ENCODE measurements around the gene GABPA.

DNA sequence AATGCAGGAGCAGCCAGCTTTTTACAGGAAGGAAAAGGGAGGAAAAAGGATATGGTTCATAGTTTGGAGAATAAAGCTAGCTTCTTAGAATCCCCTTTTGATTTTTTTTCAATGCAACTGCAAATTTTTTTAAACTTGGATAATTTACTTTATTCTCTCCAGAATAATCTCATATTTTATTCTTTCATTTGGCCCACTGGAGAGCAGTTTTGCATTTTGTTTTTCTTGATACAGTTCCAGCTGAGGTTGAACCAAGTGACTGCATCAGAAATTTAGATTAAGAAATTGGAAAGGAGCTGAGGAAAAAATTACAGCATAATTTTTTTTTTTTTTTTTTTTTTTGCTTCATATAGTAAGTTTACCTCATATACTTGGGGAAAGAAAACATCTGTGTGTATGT is 22.8 kb downstream of the GABPA start:
- no peak for TF ChIP-seq ELF4 (CRISPR knock-in tag; IDR thresholded peaks at IDR 0.05; ENCODE audit: low read depth)
- TF ChIP-seq, protein P1, sequence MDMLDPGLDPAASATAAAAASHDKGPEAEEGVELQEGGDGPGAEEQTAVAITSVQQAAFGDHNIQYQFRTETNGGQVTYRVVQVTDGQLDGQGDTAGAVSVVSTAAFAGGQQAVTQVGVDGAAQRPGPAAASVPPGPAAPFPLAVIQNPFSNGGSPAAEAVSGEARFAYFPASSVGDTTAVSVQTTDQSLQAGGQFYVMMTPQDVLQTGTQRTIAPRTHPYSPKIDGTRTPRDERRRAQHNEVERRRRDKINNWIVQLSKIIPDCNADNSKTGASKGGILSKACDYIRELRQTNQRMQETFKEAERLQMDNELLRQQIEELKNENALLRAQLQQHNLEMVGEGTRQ (CRISPR knock-in tag; IDR thresholded peaks at IDR 0.05) = no peak
- no peak for TF ChIP-seq RELA (CRISPR knock-in tag; IDR thresholded peaks at IDR 0.05; ENCODE audit: borderline replicate concordance)
- TF ChIP-seq, protein P2, sequence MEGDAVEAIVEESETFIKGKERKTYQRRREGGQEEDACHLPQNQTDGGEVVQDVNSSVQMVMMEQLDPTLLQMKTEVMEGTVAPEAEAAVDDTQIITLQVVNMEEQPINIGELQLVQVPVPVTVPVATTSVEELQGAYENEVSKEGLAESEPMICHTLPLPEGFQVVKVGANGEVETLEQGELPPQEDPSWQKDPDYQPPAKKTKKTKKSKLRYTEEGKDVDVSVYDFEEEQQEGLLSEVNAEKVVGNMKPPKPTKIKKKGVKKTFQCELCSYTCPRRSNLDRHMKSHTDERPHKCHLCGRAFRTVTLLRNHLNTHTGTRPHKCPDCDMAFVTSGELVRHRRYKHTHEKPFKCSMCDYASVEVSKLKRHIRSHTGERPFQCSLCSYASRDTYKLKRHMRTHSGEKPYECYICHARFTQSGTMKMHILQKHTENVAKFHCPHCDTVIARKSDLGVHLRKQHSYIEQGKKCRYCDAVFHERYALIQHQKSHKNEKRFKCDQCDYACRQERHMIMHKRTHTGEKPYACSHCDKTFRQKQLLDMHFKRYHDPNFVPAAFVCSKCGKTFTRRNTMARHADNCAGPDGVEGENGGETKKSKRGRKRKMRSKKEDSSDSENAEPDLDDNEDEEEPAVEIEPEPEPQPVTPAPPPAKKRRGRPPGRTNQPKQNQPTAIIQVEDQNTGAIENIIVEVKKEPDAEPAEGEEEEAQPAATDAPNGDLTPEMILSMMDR (IDR thresholded peaks at IDR 0.05) = no peak
- TF ChIP-seq, protein P3, sequence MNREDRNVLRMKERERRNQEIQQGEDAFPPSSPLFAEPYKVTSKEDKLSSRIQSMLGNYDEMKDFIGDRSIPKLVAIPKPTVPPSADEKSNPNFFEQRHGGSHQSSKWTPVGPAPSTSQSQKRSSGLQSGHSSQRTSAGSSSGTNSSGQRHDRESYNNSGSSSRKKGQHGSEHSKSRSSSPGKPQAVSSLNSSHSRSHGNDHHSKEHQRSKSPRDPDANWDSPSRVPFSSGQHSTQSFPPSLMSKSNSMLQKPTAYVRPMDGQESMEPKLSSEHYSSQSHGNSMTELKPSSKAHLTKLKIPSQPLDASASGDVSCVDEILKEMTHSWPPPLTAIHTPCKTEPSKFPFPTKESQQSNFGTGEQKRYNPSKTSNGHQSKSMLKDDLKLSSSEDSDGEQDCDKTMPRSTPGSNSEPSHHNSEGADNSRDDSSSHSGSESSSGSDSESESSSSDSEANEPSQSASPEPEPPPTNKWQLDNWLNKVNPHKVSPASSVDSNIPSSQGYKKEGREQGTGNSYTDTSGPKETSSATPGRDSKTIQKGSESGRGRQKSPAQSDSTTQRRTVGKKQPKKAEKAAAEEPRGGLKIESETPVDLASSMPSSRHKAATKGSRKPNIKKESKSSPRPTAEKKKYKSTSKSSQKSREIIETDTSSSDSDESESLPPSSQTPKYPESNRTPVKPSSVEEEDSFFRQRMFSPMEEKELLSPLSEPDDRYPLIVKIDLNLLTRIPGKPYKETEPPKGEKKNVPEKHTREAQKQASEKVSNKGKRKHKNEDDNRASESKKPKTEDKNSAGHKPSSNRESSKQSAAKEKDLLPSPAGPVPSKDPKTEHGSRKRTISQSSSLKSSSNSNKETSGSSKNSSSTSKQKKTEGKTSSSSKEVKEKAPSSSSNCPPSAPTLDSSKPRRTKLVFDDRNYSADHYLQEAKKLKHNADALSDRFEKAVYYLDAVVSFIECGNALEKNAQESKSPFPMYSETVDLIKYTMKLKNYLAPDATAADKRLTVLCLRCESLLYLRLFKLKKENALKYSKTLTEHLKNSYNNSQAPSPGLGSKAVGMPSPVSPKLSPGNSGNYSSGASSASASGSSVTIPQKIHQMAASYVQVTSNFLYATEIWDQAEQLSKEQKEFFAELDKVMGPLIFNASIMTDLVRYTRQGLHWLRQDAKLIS (CRISPR knock-in tag; IDR thresholded peaks at IDR 0.05; ENCODE audit: borderline replicate concordance) = no peak
- TF ChIP-seq, protein P4, sequence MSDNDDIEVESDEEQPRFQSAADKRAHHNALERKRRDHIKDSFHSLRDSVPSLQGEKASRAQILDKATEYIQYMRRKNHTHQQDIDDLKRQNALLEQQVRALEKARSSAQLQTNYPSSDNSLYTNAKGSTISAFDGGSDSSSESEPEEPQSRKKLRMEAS (CRISPR knock-in tag; IDR thresholded peaks at IDR 0.05) = no peak
- TF ChIP-seq, protein P5, sequence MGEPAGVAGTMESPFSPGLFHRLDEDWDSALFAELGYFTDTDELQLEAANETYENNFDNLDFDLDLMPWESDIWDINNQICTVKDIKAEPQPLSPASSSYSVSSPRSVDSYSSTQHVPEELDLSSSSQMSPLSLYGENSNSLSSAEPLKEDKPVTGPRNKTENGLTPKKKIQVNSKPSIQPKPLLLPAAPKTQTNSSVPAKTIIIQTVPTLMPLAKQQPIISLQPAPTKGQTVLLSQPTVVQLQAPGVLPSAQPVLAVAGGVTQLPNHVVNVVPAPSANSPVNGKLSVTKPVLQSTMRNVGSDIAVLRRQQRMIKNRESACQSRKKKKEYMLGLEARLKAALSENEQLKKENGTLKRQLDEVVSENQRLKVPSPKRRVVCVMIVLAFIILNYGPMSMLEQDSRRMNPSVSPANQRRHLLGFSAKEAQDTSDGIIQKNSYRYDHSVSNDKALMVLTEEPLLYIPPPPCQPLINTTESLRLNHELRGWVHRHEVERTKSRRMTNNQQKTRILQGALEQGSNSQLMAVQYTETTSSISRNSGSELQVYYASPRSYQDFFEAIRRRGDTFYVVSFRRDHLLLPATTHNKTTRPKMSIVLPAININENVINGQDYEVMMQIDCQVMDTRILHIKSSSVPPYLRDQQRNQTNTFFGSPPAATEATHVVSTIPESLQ (CRISPR knock-in tag; IDR thresholded peaks at IDR 0.05) = no peak
- TF ChIP-seq, protein P6, sequence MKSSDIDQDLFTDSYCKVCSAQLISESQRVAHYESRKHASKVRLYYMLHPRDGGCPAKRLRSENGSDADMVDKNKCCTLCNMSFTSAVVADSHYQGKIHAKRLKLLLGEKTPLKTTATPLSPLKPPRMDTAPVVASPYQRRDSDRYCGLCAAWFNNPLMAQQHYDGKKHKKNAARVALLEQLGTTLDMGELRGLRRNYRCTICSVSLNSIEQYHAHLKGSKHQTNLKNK (CRISPR knock-in tag; IDR thresholded peaks at IDR 0.05) = no peak
- TF ChIP-seq, protein P7, sequence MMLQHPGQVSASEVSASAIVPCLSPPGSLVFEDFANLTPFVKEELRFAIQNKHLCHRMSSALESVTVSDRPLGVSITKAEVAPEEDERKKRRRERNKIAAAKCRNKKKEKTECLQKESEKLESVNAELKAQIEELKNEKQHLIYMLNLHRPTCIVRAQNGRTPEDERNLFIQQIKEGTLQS (CRISPR knock-in tag; conservative IDR thresholded peaks at IDR 0.05) = no peak
- no peak for TF ChIP-seq ETV6 (CRISPR knock-in tag; IDR thresholded peaks at IDR 0.05)
- TF ChIP-seq ESRRA (CRISPR knock-in tag; IDR thresholded peaks at IDR 0.05; ENCODE audit: borderline replicate concordance) = no peak
- TF ChIP-seq NFYB (CRISPR knock-in tag; conservative IDR thresholded peaks at IDR 0.05; ENCODE audit: low read depth) = no peak
